HTR-8/SVneo (cell line): ENCODE results near the gene MRPS34.

Experiments
- DNase-seq: peaks from one replicate; pipeline ENCODE4 v3.0.0; 2011; ENCODE audit warnings: low spot score, mixed read lengths; ENCODE audit not compliant: insufficient read length
- FAIRE-seq: peaks from 2 replicates; lab custom pipeline; 2011; peaks lifted over from hg19 to GRCh38; lab: Jason Lieb, UNC

MRPS34 gene

GRCh38 chr16:1794908-1795666, 22.2 kb upstream of the MRPS34 start:
- DNase-seq (no peak), FAIRE-seq (no peak)

- DNase-seq: no peak
- no peak for FAIRE-seq
These were observed 21.4 kb upstream of the MRPS34 start for GRCh38 chr16:1794221-1794871.

DNA sequence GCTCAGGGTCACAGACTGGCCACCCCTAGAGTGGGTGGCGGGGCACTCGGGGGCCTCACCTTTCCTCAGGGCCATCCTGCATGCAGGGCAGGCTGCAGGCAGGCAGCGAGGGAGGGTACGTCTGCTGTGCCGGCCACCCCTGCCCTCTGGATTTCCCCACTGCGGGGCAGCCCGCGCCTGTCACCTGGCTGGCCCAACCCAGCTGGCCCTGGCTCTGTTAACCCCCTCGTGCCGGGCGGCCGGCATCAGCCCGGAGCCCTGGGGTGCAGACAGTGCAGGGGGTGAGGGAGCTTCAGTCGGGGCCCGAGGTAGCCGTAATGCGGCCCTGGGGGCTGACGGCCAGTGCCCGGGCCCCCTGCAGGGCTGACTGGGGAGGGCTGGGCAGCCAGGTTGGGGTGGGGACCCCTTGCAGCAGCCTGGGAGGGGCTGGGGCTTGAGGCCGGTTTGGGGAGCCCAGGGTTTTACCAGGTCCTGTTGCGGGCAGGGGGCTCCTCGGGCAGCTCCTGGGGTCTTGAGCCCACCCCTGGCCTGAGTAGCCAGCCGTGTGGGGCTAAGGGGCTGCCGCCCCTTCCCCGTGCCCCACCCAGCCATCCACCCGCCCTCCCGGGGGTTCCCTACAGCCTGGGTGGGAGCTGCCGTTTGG, 20.8 kb upstream of the MRPS34 start, which contains the start of gene IGFALS:
Gene IGFALS, minus strand, starts transcription at position 128 of the 643 bp plus-strand sequence. Its CDS starts 53 bp downstream, at position 75.
- DNase-seq: no peak
- no peak for FAIRE-seq

- DNase-seq (no peak), FAIRE-seq (no peak)
These were observed 20.1 kb upstream of the MRPS34 start for GRCh38 chr16:1792836-1793577.

DNA sequence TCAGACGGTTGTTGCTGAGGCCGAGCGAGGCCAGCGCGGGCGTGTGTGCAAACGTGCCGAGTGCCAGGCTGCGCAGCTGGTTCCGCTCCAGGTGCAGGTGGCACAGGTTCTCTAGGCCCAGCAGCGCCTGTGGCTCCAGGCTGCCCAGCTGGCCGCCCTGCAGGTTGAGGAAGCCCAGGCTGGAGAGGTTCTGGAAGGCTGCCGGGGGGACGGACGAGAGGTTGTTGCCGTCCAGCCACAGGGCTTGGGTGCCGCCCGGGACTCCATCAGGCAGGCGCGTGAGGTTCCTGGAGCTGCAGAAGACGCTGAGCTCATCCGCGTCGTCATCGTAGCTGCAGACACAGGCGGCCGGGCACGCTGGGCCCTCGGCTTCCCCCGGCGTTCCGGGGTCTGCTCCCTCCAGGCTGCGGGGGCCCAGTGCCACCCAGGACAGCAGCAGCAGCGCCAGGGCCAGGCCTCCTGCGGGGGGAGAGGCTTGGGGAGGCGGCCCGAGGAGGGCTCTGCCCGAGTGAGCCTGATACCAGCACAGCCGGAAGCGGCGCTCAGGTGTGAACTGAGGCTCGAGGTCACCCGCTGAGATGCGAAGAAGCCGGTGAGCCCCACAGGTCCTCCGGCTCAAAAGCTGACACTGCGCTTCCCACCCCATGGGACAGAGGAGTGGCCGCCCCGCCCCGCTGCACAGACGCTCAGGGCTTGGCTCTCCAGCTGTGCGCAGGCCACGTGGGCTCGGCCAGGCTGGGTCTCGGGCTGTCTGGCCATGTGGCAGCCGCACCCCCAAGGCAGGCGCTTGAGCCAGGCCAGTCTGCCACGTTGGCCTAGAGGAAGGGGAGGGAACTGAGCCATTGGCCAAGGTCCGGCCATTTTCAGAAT, 19.2 kb upstream of the MRPS34 start:
- no peak for DNase-seq
- no peak for FAIRE-seq

- FAIRE-seq (no peak), DNase-seq (no peak)
These were observed 18.5 kb upstream of the MRPS34 start for GRCh38 chr16:1791256-1791942.

GRCh38 chr16:1790611-1791255, 17.8 kb upstream of the MRPS34 start:
- no peak for DNase-seq
- FAIRE-seq: no peak

- DNase-seq: no peak
- no peak for FAIRE-seq
These were observed 17.3 kb upstream of the MRPS34 start for GRCh38 chr16:1790261-1790610.

- FAIRE-seq: no peak
These were observed 16.7 kb upstream of the MRPS34 start for GRCh38 chr16:1789643-1790045.

GRCh38 chr16:1788708-1789100, 15.8 kb upstream of the MRPS34 start:
- no peak for FAIRE-seq
- no peak for DNase-seq

More at GRCh38 chr16:1789643-1790045, 16.7 kb upstream of the MRPS34 start:
- no peak for DNase-seq

- no peak for DNase-seq
- FAIRE-seq: no peak
These were observed 15.3 kb upstream of the MRPS34 start for GRCh38 chr16:1788095-1788707.

- FAIRE-seq (no peak), DNase-seq (no peak)
These were observed 14.6 kb upstream of the MRPS34 start for GRCh38 chr16:1787322-1788094.

- DNase-seq (no peak), FAIRE-seq (no peak)
These were observed 14.1 kb upstream of the MRPS34 start for GRCh38 chr16:1787056-1787321.

GRCh38 chr16:1786242-1787055, 13.5 kb upstream of the MRPS34 start:
- no peak for FAIRE-seq
- no peak for DNase-seq

DNA sequence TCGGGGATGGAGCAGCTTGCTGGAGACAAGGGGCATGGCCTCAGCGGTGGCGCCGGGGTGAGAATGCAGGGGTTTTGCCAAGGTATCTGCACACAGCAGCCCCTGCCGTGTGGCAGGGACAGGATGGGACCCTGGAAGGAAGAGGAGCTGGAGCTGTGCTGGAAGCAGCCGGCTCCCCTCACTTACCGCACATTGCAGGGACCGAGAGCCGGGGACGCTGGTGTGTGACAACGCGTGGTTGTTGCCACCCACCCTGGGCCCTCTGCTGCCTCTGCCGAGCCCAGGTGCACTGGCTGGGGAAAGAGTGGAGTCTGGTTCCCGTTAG, 12.9 kb upstream of the MRPS34 start:
- DNase-seq: no peak
- no peak for FAIRE-seq

- FAIRE-seq (no peak), DNase-seq (no peak)
These were observed 12.3 kb upstream of the MRPS34 start for GRCh38 chr16:1784977-1785845.
